ENCODE results near the gene CHAT. TPM values are rescaled to one million over a fixed set of nuclear protein-coding genes. Genes with fewer than 3 reads are reported as not detected.

The CHAT gene
- total RNA-seq, 4 donors from 2014 or later = not detected

DNA sequence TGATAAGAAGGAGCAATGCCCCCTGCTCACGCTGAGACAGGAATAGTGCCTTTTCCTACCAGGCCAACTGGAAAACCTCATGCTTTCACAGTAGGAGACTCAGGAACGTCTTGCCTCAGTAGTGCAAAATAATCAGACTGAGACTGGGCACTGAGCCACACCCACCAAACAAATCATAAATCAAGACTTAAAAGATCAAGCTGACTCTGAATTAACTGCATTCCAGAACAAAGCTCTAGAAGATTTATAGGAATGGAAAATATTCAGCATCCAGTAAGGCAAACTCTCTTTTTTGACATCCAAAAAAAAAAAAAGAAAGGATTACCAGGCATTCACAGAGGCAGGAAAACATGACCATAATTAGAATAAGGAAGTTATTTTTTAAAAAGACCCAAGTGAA lies 34.2 kb upstream of the CHAT start:
- 16 to 22% methylated on average over 2 of the region's 2 CpGs for WGBS, 2 donors
- Histone ChIP-seq H3K27me3 (no peaks in the 10 kb centered on the region), H3K4me1 (peaks cover 0 to 5% (median 0%) of the 10 kb centered on the region in 3 donors), H3K27ac (no peak overlapping the region), H3K4me3 (no peak overlapping the region), H3K36me3 (no peaks in the 10 kb centered on the region), H3K9me3 (no peaks in the 10 kb centered on the region)
- no peak for DNase-seq
- intact Hi-C loops (cut with DNase I) = no loop called here
- TF ChIP-seq POLR2A (IDR thresholded peaks at IDR 0.05) (no peak), CTCF (IDR thresholded peaks at IDR 0.05) (no peak)

GRCh38 chr10:49585387-49585786 lies 28.4 kb upstream of the CHAT start:
- Histone ChIP-seq H3K36me3 (no peaks in the 10 kb centered on the region), H3K27me3 (peaks cover 0 to 9% (median 0%) of the 10 kb centered on the region in 4 donors), H3K4me3 (no peak overlapping the region), H3K27ac (no peak overlapping the region), H3K9me3 (no peaks in the 10 kb centered on the region), H3K4me1 (no peaks in the 10 kb centered on the region)
- TF ChIP-seq POLR2A (IDR thresholded peaks at IDR 0.05) (no peak), CTCF (IDR thresholded peaks at IDR 0.05) (no peak)
- intact Hi-C loops (cut with DNase I) = no loop called here
- DNase-seq = no peak

DNA sequence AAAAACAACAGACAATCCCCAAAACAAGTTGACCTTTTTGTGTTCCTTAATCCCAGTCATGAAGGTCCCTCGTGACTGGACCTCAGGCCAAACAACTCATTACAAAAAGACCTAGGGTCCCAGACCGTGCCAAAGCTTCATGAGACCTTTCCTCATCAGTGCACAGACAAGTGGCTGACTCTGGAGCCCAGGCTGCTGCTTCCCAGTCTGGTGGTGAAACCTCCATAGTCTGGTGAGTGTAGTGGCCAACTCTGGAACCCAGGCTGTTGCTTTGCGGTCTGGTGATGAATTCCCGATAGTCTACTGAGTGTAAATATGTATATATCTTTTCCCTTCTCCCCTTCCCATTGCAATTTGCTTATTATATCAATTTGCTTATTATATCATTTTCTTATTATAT lies 25.9 kb upstream of the CHAT start:
- H3K36me3 ChIP-seq = no peaks in the 10 kb centered on the region
- 77 to 80% methylated on average over 3 to 4 of the region's 4 CpGs for WGBS, 2 donors
- intact Hi-C loops (cut with DNase I) = no loop called here
- H3K9me3 ChIP-seq = no peaks in the 10 kb centered on the region
- no peak for TF ChIP-seq POLR2A (IDR thresholded peaks at IDR 0.05)
- no peak for TF ChIP-seq CTCF (IDR thresholded peaks at IDR 0.05)
- no peak overlapping the region for H3K27ac ChIP-seq
- H3K27me3 ChIP-seq = peaks cover 0 to 25% (median 0%) of the 10 kb centered on the region in 4 donors
- H3K4me1 ChIP-seq = no peaks in the 10 kb centered on the region
- DNase-seq = no peak
- H3K4me3 ChIP-seq = no peak overlapping the region

DNA sequence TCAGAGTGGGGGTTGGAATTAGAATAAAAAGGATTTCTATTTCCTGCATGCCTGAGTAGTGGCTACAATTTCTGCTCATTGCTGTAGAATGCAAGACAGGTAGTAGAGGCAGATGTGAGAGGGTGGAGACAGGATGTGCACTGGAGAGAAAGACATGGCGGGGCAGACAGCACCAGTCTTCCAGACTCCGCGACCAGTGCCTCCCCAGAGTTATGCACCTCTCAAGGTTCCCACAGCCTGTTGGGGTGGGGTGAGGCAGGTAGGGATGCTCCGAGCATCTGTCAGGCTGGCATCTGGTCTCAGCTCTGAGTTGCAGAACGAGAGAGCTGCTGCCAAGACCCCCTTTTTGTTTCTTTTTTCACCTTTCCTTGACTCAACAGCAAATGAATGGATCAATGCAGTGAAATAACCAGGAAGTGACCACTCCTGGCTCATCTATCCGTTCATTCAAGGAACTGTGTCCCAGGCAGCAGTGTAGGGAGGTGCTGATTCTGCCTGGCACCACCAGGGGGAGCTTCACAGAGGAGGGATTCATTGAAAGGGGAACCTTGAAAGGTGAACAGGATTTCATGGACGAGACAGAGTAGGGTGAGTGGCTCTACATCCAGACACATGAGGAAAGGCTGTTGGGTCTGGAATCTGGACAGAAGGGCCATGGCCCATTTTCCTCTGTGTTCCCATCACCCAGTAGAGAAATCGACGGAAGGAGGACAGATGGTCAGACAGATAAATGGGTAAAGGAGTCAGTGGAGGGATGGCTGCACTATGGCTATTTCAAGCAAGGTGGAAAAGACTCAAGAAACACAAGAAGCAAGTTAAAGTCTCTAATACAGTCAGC lies 20.9 kb upstream of the CHAT start:
- H3K27ac ChIP-seq = no peak overlapping the region
- intact Hi-C loops (cut with DNase I) = no loop called here
- peaks cover 0 to 17% (median 0%) of the 10 kb centered on the region in 3 donors for H3K4me1 ChIP-seq
- TF ChIP-seq CTCF (IDR thresholded peaks at IDR 0.05) = peak; percentile 27 to 85 (median 66)
- no peak for TF ChIP-seq POLR2A (IDR thresholded peaks at IDR 0.05)
- peaks cover 0 to 45% (median 0%) of the 10 kb centered on the region in 4 donors for H3K27me3 ChIP-seq
- no peak overlapping the region for H3K4me3 ChIP-seq
- DNase-seq = no peak
- no peaks in the 10 kb centered on the region for H3K9me3 ChIP-seq
- no peaks in the 10 kb centered on the region for H3K36me3 ChIP-seq
- WGBS, 2 donors = 39 to 53% methylated on average over 8 of the region's 9 CpGs

- H3K27me3 ChIP-seq = peaks cover 0 to 45% (median 0%) of the 10 kb centered on the region in 4 donors
- peaks cover 0 to 17% (median 0%) of the 10 kb centered on the region in 3 donors for H3K4me1 ChIP-seq
- no peak overlapping the region for H3K4me3 ChIP-seq
- DNase-seq = no peak
- H3K36me3 ChIP-seq = no peaks in the 10 kb centered on the region
- no peak overlapping the region for H3K27ac ChIP-seq
- TF ChIP-seq POLR2A (IDR thresholded peaks at IDR 0.05) (no peak), CTCF (IDR thresholded peaks at IDR 0.05) (no peak)
- no peaks in the 10 kb centered on the region for H3K9me3 ChIP-seq
- WGBS, 2 donors = 67 to 81% methylated on average over 3 to 4 of the region's 6 CpGs
- intact Hi-C loops (cut with DNase I) = no loop called here
These were observed 20.3 kb upstream of the CHAT start for GRCh38 chr10:49593564-49593875.

Measured in esophagus squamous epithelium (tissue), 5 donors.